GM12874 (cell line): ENCODE results near the gene MICB.

Experiments
- TF ChIP-seq, protein P1 (sequence below): IDR thresholded peaks from 2 replicates; pipeline ENCODE4 v1.5.1; 2011; ENCODE audit warnings: low read depth, mild to moderate bottlenecking, control low read depth, low read length, moderate library complexity; ENCODE audit not compliant: insufficient read depth

The MICB gene

DNA sequence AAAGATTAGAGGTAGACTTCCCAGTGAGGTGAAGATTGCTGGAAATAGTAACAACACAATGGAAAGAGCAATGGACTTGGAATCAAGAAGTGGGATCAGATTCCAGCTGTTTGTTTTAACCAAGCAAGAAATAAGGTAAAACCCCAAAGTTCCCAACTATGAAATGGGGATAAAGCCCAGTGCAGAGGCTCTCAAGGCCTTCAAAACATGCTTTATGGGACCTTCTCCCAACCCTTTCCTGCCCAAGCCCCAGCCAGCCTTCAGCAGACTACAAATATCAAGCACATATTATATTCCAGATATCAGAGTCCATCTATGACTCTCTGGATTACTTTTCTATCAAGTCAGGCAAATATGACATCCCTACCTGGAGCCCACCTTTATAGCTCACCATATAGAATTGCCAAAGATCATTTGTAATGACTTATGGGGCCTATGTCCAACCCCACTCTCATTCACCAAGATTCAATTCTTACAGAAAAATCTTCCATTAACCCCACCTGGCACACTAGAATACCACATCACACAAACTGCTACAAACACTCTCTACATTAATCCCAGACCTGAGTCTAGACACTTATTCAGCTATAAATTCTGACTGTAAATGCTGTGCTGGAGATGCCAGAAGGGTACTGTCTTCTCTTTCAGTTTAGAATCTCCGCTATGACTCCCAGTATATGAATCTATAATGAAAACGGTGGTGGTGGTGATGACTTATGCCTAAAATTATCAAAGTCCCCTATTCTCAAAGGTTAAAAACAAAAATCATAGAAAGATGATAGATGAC lies 37.8 kb downstream of the MICB start:
- TF ChIP-seq, protein P1, sequence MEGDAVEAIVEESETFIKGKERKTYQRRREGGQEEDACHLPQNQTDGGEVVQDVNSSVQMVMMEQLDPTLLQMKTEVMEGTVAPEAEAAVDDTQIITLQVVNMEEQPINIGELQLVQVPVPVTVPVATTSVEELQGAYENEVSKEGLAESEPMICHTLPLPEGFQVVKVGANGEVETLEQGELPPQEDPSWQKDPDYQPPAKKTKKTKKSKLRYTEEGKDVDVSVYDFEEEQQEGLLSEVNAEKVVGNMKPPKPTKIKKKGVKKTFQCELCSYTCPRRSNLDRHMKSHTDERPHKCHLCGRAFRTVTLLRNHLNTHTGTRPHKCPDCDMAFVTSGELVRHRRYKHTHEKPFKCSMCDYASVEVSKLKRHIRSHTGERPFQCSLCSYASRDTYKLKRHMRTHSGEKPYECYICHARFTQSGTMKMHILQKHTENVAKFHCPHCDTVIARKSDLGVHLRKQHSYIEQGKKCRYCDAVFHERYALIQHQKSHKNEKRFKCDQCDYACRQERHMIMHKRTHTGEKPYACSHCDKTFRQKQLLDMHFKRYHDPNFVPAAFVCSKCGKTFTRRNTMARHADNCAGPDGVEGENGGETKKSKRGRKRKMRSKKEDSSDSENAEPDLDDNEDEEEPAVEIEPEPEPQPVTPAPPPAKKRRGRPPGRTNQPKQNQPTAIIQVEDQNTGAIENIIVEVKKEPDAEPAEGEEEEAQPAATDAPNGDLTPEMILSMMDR, result no peak

DNA sequence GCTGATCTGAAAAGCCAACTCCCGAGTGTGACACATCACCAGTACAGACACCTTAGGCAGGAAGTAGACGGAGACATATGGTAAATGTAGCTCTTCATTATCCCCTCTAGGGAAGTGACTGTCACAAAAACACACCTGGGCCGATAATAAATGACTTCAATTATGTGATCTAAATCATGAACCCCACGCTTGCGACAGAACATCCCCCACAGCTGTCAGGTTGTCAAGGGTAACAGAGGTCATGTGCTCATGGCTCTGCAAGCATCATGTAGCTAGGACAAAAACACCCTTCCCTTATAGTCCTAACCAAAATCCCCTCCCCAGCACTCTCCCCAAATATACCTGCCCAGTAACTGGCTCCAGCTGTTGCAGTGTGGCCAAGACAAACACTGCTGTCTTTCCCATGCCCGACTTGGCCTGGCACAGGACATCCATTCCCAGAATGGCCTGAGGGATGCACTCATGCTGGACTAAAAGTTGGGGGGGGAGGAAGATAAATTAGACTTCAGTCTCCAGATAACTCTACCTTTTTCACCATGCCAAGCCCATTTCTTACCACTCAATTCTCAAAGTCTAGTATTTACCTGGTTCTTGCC lies 41.0 kb downstream of the MICB start:
- TF ChIP-seq, protein P1, result no peak

DNA sequence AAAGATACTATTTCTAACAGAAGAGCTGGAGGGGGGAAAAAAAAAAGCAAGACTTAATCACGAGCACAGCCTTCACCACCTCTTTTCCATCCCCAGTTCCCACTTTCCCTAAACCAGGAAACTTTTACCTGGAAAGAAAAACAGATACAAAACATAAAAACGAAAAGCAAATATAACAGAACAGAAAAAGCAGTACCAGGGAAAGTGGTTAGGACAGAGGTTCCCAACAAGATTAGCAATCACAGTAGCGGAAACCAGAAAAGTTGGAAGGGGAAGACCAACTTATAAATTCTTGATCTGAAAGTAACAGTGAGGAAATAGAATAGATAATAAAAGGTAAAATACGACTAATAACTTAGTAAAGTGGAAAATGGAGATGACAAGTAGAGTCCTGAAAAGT lies 42.7 kb downstream of the MICB start:
- TF ChIP-seq, protein P1, result no peak

DNA sequence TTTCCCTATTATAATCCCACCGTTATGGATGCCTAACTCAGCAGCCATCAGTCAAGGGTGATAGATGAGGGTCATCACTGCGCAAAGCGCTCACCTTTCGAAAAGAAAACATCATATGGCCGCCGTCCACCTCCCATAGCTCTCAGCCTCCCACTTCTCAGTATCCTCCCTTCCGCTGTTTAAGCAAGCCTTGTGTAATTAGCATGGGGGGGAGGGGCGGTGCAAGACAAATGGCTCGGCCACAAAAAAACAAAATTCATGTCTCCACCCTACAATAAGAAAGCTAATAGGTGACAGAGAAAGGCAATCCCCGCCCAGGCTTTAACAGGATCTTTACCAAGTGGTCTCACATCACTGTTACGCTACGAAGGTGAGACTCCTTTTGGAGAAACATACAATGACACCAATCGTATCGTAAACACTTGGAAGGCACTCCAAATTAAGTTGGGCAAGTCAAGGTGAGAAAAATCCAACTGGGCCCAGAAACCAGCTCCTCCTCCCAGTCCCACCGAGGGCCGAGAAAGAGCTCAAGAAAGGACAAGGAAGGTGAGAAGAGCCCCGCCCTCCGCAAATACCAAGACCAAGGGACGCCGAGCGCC lies 43.2 kb downstream of the MICB start:
- TF ChIP-seq, protein P1, result no peak

DNA sequence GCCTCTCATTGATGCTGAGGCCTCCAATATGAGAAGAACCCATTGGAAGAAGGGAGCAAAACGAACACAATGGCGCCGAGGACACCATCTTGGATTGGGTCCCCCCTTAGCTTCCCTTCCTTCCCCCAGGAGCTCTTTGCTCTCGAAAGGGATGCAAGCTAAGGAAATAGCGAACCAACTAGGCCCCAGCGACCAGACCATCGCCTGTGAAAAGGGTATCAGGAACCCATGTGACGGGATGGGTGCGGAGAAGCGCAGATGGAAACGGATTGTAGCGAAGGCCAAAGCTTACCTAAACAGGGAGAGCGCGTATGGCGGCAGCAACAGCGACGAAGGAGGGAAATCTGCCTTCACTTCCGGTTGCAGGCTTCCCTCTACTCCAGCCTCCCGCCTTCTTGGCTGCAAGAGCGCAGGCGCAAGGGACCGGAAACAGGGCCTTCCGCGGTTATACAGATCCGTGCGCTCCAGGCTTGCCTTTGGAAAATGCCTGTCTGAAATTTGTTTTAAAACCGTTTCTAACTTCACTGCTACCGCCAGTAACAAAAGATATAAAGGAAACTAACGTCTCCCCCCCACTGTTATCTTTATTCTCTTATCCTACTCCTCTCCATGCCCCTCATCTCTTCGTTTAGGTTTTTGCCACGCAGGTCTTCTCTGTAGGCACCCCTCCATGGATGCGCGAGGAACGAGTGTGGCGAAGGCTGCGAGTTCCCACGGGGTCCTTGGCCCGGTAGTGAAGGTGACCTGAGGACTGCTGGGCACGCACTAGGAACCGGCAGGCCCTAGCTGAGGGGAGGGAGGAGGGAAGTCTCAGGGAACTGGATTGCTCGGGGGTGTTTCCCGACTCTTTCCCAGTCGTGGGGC lies 43.9 kb downstream of the MICB start, which contains the start of gene DDX39B:
Gene DDX39B (minus strand): TSS at position 346 of the 864 bp plus-strand sequence. CDS start 1,471 bp downstream, outside the sequence.
- TF ChIP-seq, protein P1, result no peak

DNA sequence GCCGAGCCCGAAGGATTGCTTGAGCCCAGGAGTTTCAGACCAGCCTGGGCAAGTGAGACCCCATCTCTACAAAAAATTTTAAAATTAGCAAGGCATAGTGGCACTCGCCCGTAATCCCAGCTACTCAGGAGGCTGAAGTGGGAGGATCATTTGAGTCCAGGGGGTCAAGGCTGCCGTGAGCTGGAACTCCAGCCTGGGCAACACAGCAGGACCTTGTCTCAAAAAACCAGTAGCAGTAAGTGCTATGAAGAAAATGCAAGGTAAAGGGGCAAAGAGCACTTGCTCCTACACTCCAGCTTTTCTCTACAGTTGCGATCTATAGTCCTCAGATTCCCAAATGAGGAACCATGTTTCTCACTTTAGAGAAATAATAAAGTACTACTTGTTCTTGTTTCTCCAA lies 45.7 kb downstream of the MICB start:
- TF ChIP-seq, protein P1, result no peak
